Jurkat, Clone E6-1 (cell line): ENCODE measurements around the gene PTBP1.

Experiments
- DNase-seq: peaks from one replicate; pipeline ENCODE4 v3.0.0-alpha.2; 2011; ENCODE audit warnings: low read depth, low spot score
- H3K4me3 ChIP-seq: 2 replicates; pipeline ENCODE4 v1.5.1; 2011; ENCODE audit warnings: mild to moderate bottlenecking, low read length, control low read depth, moderate library complexity

PTBP1 gene

GRCh38 chr19:795073-795611, 2.1 kb upstream of the PTBP1 start:
- H3K4me3 ChIP-seq, result no peak overlapping the region
- DNase-seq, result no peak

- peak overlapping the region; percentile 84 for H3K4me3 ChIP-seq
- DNase-seq, result no peak
Observed at GRCh38 chr19:795691-796581, 1.3 kb upstream of the PTBP1 start.

- peak overlapping the region; percentile 91 for H3K4me3 ChIP-seq
- DNase-seq, result peak; percentile 80
Observed at GRCh38 chr19:797528-798414, 519 bp downstream of the PTBP1 start.

GRCh38 chr19:798415-799075, 1.3 kb downstream of the PTBP1 start:
- H3K4me3 ChIP-seq, result peak overlapping the region; percentile 91
- DNase-seq, result no peak

- DNase-seq, result no peak
Observed at GRCh38 chr19:799076-799881, 2.0 kb downstream of the PTBP1 start.

GRCh38 chr19:800360-801029, 3.2 kb downstream of the PTBP1 start:
- DNase-seq, result no peak
- no peak overlapping the region for H3K4me3 ChIP-seq

More at GRCh38 chr19:799076-799881, 2.0 kb downstream of the PTBP1 start:
- H3K4me3 ChIP-seq, result peak overlapping the region; percentile 91

GRCh38 chr19:801030-801860, 4.0 kb downstream of the PTBP1 start:
- DNase-seq, result no peak
- no peak overlapping the region for H3K4me3 ChIP-seq

- H3K4me3 ChIP-seq, result no peak overlapping the region
- DNase-seq, result no peak
Observed at GRCh38 chr19:801861-802497, 4.7 kb downstream of the PTBP1 start.

- DNase-seq, result no peak
Observed at GRCh38 chr19:802498-803098, 5.3 kb downstream of the PTBP1 start.

GRCh38 chr19:803099-803561, 5.9 kb downstream of the PTBP1 start:
- no peak overlapping the region for H3K4me3 ChIP-seq
- DNase-seq, result no peak

More at GRCh38 chr19:802498-803098, 5.3 kb downstream of the PTBP1 start:
- no peak overlapping the region for H3K4me3 ChIP-seq

GRCh38 chr19:803686-804418, 6.6 kb downstream of the PTBP1 start:
- no peak overlapping the region for H3K4me3 ChIP-seq
- no peak for DNase-seq

GRCh38 chr19:804419-805165, 7.3 kb downstream of the PTBP1 start:
- no peak overlapping the region for H3K4me3 ChIP-seq
- no peak for DNase-seq

GRCh38 chr19:805166-805551, 7.9 kb downstream of the PTBP1 start:
- H3K4me3 ChIP-seq, result no peak overlapping the region
- DNase-seq, result no peak

- DNase-seq, result no peak
- H3K4me3 ChIP-seq, result no peak overlapping the region
Observed at GRCh38 chr19:805600-806550, 8.6 kb downstream of the PTBP1 start.
